GM23338 (cell line): Measurements from ENCODE around the gene SHISA9. TPM values are rescaled to one million over a fixed set of nuclear protein-coding genes. Genes with fewer than 3 reads are reported as not detected.

ENCODE experiments used
- ATAC-seq: fragments of 200-7000 bp; cut with Tn5 transposase; 3 replicates; pipeline ENCODE4 v1.9.1; 2020
- DNase-seq: peaks from one replicate; pipeline ENCODE4 v3.0.0-alpha.2; 2015; ENCODE audit warnings: low spot score
- H2AFZ ChIP-seq: fragments of 200-600 bp; sonication (generic); 2 replicates; pipeline ENCODE4 v1.8.0; 2016; ENCODE audit warnings: antibody characterized with exemption, mild to moderate bottlenecking, moderate library complexity
- H3F3A ChIP-seq: fragments of 200-600 bp; sonication (generic); replicated peaks from 2 replicates; pipeline ENCODE4 v1.8.0; 2017; ENCODE audit warnings: antibody characterized with exemption, mixed run types, low read depth
- H3K27ac ChIP-seq: fragments of 200-600 bp; sonication (generic); 2 replicates; pipeline ENCODE4 v1.6.1; 2016; ENCODE audit warnings: low read depth
- H3K27me3 ChIP-seq: fragments of 200-600 bp; sonication (generic); 2 replicates; pipeline ENCODE4 v1.8.0; 2016; ENCODE audit warnings: mild to moderate bottlenecking, mixed run types, moderate library complexity; ENCODE audit not compliant: insufficient read depth
- H3K36me3 ChIP-seq: fragments of 200-600 bp; sonication (generic); 2 replicates; pipeline ENCODE4 v1.8.0; 2016; ENCODE audit warnings: mild to moderate bottlenecking; ENCODE audit not compliant: insufficient read depth
- H3K4me1 ChIP-seq: fragments of 200-600 bp; sonication (generic); 2 replicates; pipeline ENCODE4 v1.8.0; 2016; ENCODE audit warnings: mild to moderate bottlenecking, moderate library complexity; ENCODE audit not compliant: insufficient read depth
- H3K4me2 ChIP-seq: fragments of 200-600 bp; sonication (generic); 2 replicates; pipeline ENCODE4 v1.7.1; 2017; ENCODE audit warnings: mixed run types
- H3K4me3 ChIP-seq: fragments of 200-600 bp; sonication (generic); 2 replicates; pipeline ENCODE4 v1.6.1; 2016; ENCODE audit warnings: mixed run types
- H3K79me2 ChIP-seq: fragments of 200-600 bp; sonication (generic); replicated peaks from 2 replicates; pipeline ENCODE4 v1.8.0; 2017; ENCODE audit warnings: mild to moderate bottlenecking; ENCODE audit not compliant: insufficient read depth
- H3K9me2 ChIP-seq: fragments of 200-600 bp; sonication (generic); 2 replicates; pipeline ENCODE4 v1.8.0; 2017; ENCODE audit not compliant: insufficient read depth
- H4K20me1 ChIP-seq: fragments of 200-600 bp; sonication (generic); replicated peaks from 2 replicates; pipeline ENCODE4 v1.8.0; 2017; ENCODE audit warnings: mild to moderate bottlenecking; ENCODE audit not compliant: insufficient read depth
- H3K27ac Mint-ChIP-seq: 2 replicates; pipeline ENCODE4 v1.8.0; 2020; ENCODE audit warnings: inconsistent platforms, mild to moderate bottlenecking, moderate library complexity, mixed read lengths
- H3K27me3 Mint-ChIP-seq: 3 replicates; pipeline ENCODE4 v1.8.0; 2022; ENCODE audit warnings: low read depth, mild to moderate bottlenecking, moderate library complexity, mixed read lengths, inconsistent platforms; ENCODE audit not compliant: insufficient read depth, poor library complexity
- H3K36me3 Mint-ChIP-seq: 3 replicates; pipeline ENCODE4 v1.8.0; 2021; ENCODE audit warnings: low read depth, mild to moderate bottlenecking, inconsistent platforms, moderate library complexity, mixed read lengths
- H3K4me1 Mint-ChIP-seq: 3 replicates; pipeline ENCODE4 v1.8.0; 2020; ENCODE audit warnings: mild to moderate bottlenecking, inconsistent platforms, mixed read lengths
- H3K4me3 Mint-ChIP-seq: 3 replicates; pipeline ENCODE4 v1.8.0; 2021; ENCODE audit warnings: moderate library complexity, mild to moderate bottlenecking, inconsistent platforms, mixed read lengths
- H3K9me3 Mint-ChIP-seq: 3 replicates; pipeline ENCODE4 v1.8.0; 2020; ENCODE audit warnings: moderate library complexity, mild to moderate bottlenecking, inconsistent platforms, mixed read lengths
- CREB1 ChIP-seq: fragments of 250-450 bp; sonication (Bioruptor Pico); IDR thresholded peaks from 2 replicates; pipeline ENCODE4 v1.5.0; 2020; ENCODE audit warnings: low read depth, mild to moderate bottlenecking, moderate library complexity
- EZH2 ChIP-seq: fragments of 200-600 bp; sonication (generic); IDR thresholded peaks from one replicate; pipeline ENCODE4 v1.8.0; 2017; ENCODE audit warnings: antibody characterized with exemption, mild to moderate bottlenecking, low read depth; ENCODE audit not compliant: unreplicated experiment
- EZH2phosphoT487 ChIP-seq: fragments of 200-600 bp; sonication (generic); IDR thresholded peaks from one replicate; pipeline ENCODE4 v1.8.1; 2018; ENCODE audit warnings: antibody characterized with exemption; ENCODE audit not compliant: unreplicated experiment
- JUNB ChIP-seq: IDR thresholded peaks from one replicate; pipeline ENCODE4 v1.6.1; 2016; ENCODE audit warnings: antibody characterized with exemption; ENCODE audit not compliant: unreplicated experiment
- NANOG ChIP-seq: IDR thresholded peaks from 2 replicates; pipeline ENCODE4 v1.6.1; 2016; ENCODE audit warnings: antibody characterized with exemption, borderline replicate concordance
- POLR2AphosphoS5 ChIP-seq: IDR thresholded peaks from 2 replicates; pipeline ENCODE4 v1.6.1; 2016; ENCODE audit warnings: antibody characterized with exemption, low read depth
- STAT1 ChIP-seq: IDR thresholded peaks from one replicate; pipeline ENCODE4 v1.6.1; 2016; ENCODE audit warnings: antibody characterized with exemption; ENCODE audit not compliant: unreplicated experiment
- ZNF114 ChIP-seq: fragments of 250-450 bp; sonication (Bioruptor Pico); IDR thresholded peaks from 2 replicates; pipeline ENCODE4 v1.5.0; 2020; ENCODE audit warnings: mild to moderate bottlenecking, moderate library complexity
- ZNF331 ChIP-seq: fragments of 250-450 bp; sonication (Bioruptor Pico); IDR thresholded peaks from 2 replicates; pipeline ENCODE4 v1.5.0; 2020; ENCODE audit warnings: low read depth, mild to moderate bottlenecking, moderate library complexity
- polyA plus RNA-seq: library from polyadenylated mRNA; unstranded; fragments of >200 nt; fragmentation: Nextera tagmentation; extraction: Ambion mirVana; gene quantifications from 2 replicates; pipeline ENCODE4 v1.2.1, GENCODE V29; 2016
- total RNA-seq: library from RNA; depleted of rRNA; stranded (reverse); fragments of >200 nt; shearing (Covaris generic); gene quantifications from 2 replicates; pipeline ENCODE4 v1.2.3, GENCODE V29; 2014
- TF ChIP-seq, protein P1 (sequence below): fragments of 250-450 bp; sonication (Bioruptor Pico); IDR thresholded peaks from 2 replicates; pipeline ENCODE4 v1.5.0; 2020; ENCODE audit warnings: mild to moderate bottlenecking, moderate library complexity
- TF ChIP-seq, protein P2 (sequence below): IDR thresholded peaks from 2 replicates; pipeline ENCODE4 v1.6.1; 2016; ENCODE audit warnings: antibody characterized with exemption
- TF ChIP-seq, protein P3 (sequence below): IDR thresholded peaks from one replicate; pipeline ENCODE4 v1.6.1; 2018; ENCODE audit warnings: antibody characterized with exemption; ENCODE audit not compliant: unreplicated experiment
- TF ChIP-seq, protein P4 (sequence below), 2 experiments: fragments of 200-600 bp in 1 of 2; sonication (generic) in 1 of 2; conservative IDR thresholded peaks; 2 replicates each; pipeline versions ENCODE4 v1.5.1 to v1.6.1; 2016 to 2017; ENCODE audit warnings: antibody characterized with exemption in 2 of 2, low read depth in 2 of 2, mild to moderate bottlenecking in 2 of 2, moderate library complexity in 1 of 2

SHISA9 gene
- total and polyA plus RNA-seq, 2 experiments from 2014 or later = 10.4 to 45.6 TPM

DNA sequence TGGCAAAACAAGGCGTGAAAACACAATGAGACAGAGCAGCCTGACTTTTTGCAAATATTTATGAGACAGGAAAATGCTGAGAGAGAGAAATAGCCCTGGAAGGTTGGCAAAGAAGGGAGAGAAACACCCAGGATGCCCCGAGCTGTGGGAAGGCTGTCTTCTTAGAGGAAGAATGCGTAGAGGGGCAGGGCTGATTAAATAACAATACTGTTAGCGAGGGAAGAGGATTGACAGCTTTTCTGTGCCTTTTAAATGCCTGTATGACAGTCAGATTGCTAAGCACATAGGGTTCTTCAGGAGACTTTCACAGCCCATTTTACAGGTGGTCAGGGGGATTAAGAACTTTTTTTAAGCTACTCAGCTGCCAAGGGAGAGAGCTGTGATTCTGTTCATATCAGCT lies 219.2 kb downstream of the SHISA9 start:
- Mint-ChIP-seq H3K36me3 (peaks cover 18% of the 10 kb centered on the region; the same call in 2 of the 3 replicates), H3K4me1 (peaks cover 34% of the 10 kb centered on the region), H3K9me3 (peaks cover 21% of the 10 kb centered on the region; the same call in 2 of the 3 replicates), H3K27me3 (peaks cover 5% of the 10 kb centered on the region), H3K4me3 (peak overlapping the region; percentile 1; the same call in 1 of the 3 replicates), H3K27ac (no peak overlapping the region; the same call in 1 of the 2 replicates)
- no peak overlapping the region for H2AFZ ChIP-seq
- H3K36me3 ChIP-seq = no peaks in the 10 kb centered on the region
- H4K20me1 ChIP-seq = 0 out of 2 replicates have a peak, but pooled peaks cover 4% of the 10 kb centered on the region
- peak overlapping the region; percentile 62 for H3K4me2 ChIP-seq
- peaks cover 39% of the 10 kb centered on the region for H3K79me2 ChIP-seq
- H3K4me1 ChIP-seq = peaks cover 51% of the 10 kb centered on the region
- H3K27me3 ChIP-seq = no peaks in the 10 kb centered on the region
- no peaks in the 10 kb centered on the region for H3F3A ChIP-seq
- H3K4me3 ChIP-seq = no peak overlapping the region
- 0 out of 2 replicates have a peak, but pooled peaks cover under 1% of the 10 kb centered on the region for H3K9me2 ChIP-seq
- H3K27ac ChIP-seq = peak overlapping the region; percentile 68; the same call in 1 of the 2 replicates
- no peak for TF ChIP-seq CREB1 (CRISPR knock-in tag)
- TF ChIP-seq, protein P1, sequence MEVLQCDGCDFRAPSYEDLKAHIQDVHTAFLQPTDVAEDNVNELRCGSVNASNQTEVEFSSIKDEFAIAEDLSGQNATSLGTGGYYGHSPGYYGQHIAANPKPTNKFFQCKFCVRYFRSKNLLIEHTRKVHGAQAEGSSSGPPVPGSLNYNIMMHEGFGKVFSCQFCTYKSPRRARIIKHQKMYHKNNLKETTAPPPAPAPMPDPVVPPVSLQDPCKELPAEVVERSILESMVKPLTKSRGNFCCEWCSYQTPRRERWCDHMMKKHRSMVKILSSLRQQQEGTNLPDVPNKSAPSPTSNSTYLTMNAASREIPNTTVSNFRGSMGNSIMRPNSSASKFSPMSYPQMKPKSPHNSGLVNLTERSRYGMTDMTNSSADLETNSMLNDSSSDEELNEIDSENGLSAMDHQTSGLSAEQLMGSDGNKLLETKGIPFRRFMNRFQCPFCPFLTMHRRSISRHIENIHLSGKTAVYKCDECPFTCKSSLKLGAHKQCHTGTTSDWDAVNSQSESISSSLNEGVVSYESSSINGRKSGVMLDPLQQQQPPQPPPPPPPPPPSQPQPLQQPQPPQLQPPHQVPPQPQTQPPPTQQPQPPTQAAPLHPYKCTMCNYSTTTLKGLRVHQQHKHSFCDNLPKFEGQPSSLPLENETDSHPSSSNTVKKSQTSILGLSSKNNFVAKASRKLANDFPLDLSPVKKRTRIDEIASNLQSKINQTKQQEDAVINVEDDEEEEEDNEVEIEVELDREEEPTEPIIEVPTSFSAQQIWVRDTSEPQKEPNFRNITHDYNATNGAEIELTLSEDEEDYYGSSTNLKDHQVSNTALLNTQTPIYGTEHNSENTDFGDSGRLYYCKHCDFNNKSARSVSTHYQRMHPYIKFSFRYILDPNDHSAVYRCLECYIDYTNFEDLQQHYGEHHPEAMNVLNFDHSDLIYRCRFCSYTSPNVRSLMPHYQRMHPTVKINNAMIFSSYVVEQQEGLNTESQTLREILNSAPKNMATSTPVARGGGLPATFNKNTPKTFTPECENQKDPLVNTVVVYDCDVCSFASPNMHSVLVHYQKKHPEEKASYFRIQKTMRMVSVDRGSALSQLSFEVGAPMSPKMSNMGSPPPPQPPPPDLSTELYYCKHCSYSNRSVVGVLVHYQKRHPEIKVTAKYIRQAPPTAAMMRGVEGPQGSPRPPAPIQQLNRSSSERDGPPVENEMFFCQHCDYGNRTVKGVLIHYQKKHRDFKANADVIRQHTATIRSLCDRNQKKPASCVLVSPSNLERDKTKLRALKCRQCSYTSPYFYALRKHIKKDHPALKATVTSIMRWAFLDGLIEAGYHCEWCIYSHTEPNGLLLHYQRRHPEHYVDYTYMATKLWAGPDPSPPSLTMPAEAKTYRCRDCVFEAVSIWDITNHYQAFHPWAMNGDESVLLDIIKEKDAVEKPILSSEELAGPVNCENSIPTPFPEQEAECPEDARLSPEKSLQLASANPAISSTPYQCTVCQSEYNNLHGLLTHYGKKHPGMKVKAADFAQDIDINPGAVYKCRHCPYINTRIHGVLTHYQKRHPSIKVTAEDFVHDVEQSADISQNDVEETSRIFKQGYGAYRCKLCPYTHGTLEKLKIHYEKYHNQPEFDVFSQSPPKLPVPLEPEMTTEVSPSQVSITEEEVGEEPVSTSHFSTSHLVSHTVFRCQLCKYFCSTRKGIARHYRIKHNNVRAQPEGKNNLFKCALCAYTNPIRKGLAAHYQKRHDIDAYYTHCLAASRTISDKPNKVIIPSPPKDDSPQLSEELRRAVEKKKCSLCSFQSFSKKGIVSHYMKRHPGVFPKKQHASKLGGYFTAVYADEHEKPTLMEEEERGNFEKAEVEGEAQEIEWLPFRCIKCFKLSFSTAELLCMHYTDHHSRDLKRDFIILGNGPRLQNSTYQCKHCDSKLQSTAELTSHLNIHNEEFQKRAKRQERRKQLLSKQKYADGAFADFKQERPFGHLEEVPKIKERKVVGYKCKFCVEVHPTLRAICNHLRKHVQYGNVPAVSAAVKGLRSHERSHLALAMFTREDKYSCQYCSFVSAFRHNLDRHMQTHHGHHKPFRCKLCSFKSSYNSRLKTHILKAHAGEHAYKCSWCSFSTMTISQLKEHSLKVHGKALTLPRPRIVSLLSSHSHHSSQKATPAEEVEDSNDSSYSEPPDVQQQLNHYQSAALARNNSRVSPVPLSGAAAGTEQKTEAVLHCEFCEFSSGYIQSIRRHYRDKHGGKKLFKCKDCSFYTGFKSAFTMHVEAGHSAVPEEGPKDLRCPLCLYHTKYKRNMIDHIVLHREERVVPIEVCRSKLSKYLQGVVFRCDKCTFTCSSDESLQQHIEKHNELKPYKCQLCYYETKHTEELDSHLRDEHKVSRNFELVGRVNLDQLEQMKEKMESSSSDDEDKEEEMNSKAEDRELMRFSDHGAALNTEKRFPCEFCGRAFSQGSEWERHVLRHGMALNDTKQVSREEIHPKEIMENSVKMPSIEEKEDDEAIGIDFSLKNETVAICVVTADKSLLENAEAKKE (CRISPR knock-in tag) = no peak
- no peak for TF ChIP-seq EZH2phosphoT487
- TF ChIP-seq JUNB = no peak
- TF ChIP-seq EZH2 = no peak
- TF ChIP-seq POLR2AphosphoS5 = no peak
- no peak for TF ChIP-seq STAT1
- no peak for TF ChIP-seq NANOG
- TF ChIP-seq ZNF331 (CRISPR knock-in tag) = no peak
- TF ChIP-seq, protein P2, sequence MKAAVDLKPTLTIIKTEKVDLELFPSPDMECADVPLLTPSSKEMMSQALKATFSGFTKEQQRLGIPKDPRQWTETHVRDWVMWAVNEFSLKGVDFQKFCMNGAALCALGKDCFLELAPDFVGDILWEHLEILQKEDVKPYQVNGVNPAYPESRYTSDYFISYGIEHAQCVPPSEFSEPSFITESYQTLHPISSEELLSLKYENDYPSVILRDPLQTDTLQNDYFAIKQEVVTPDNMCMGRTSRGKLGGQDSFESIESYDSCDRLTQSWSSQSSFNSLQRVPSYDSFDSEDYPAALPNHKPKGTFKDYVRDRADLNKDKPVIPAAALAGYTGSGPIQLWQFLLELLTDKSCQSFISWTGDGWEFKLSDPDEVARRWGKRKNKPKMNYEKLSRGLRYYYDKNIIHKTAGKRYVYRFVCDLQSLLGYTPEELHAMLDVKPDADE = no peak
- no peak for TF ChIP-seq ZNF114 (CRISPR knock-in tag)
- TF ChIP-seq, protein P3, sequence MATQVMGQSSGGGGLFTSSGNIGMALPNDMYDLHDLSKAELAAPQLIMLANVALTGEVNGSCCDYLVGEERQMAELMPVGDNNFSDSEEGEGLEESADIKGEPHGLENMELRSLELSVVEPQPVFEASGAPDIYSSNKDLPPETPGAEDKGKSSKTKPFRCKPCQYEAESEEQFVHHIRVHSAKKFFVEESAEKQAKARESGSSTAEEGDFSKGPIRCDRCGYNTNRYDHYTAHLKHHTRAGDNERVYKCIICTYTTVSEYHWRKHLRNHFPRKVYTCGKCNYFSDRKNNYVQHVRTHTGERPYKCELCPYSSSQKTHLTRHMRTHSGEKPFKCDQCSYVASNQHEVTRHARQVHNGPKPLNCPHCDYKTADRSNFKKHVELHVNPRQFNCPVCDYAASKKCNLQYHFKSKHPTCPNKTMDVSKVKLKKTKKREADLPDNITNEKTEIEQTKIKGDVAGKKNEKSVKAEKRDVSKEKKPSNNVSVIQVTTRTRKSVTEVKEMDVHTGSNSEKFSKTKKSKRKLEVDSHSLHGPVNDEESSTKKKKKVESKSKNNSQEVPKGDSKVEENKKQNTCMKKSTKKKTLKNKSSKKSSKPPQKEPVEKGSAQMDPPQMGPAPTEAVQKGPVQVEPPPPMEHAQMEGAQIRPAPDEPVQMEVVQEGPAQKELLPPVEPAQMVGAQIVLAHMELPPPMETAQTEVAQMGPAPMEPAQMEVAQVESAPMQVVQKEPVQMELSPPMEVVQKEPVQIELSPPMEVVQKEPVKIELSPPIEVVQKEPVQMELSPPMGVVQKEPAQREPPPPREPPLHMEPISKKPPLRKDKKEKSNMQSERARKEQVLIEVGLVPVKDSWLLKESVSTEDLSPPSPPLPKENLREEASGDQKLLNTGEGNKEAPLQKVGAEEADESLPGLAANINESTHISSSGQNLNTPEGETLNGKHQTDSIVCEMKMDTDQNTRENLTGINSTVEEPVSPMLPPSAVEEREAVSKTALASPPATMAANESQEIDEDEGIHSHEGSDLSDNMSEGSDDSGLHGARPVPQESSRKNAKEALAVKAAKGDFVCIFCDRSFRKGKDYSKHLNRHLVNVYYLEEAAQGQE = no peak
- TF ChIP-seq, protein P4, sequence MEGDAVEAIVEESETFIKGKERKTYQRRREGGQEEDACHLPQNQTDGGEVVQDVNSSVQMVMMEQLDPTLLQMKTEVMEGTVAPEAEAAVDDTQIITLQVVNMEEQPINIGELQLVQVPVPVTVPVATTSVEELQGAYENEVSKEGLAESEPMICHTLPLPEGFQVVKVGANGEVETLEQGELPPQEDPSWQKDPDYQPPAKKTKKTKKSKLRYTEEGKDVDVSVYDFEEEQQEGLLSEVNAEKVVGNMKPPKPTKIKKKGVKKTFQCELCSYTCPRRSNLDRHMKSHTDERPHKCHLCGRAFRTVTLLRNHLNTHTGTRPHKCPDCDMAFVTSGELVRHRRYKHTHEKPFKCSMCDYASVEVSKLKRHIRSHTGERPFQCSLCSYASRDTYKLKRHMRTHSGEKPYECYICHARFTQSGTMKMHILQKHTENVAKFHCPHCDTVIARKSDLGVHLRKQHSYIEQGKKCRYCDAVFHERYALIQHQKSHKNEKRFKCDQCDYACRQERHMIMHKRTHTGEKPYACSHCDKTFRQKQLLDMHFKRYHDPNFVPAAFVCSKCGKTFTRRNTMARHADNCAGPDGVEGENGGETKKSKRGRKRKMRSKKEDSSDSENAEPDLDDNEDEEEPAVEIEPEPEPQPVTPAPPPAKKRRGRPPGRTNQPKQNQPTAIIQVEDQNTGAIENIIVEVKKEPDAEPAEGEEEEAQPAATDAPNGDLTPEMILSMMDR (conservative IDR thresholded peaks at IDR 0.05; ENCODE audit: low read depth in 2 of 2) = no peak
- ATAC-seq = peak; percentile 91
- DNase-seq = peak; percentile 80
